Measurements from ENCODE around the gene CNTROB. TPM values are rescaled to one million over a fixed set of nuclear protein-coding genes. Genes with fewer than 3 reads are reported as not detected.
A peak's percentile ranks its signal among the peaks of the same experiment; 100 is the strongest.

The CNTROB gene
- total RNA-seq, 1 experiment from 2014 or later = 62.3 TPM

GRCh38 chr17:7971651-7972050, 39.6 kb downstream of the CNTROB start:
- Histone ChIP-seq H3K4me1 (replicated peaks; ENCODE audit: insufficient read depth) (no peaks in the 10 kb centered on the region), H3K4me3 (no peak overlapping the region), H3K79me2 (ENCODE audit: low read depth) (no peaks in the 10 kb centered on the region), H3K27me3 (ENCODE audit: insufficient read depth, low read depth) (no peaks in the 10 kb centered on the region), H3F3A (ENCODE audit: insufficient read depth, low read depth) (no peaks in the 10 kb centered on the region), H4K20me1 (ENCODE audit: insufficient read depth) (no peaks in the 10 kb centered on the region), H2AFZ (no peak overlapping the region), H3K36me3 (ENCODE audit: low read depth) (no peaks in the 10 kb centered on the region), H3K4me2 (no peak overlapping the region), H3K9me3 (ENCODE audit: insufficient read depth, low read depth) (no peaks in the 10 kb centered on the region), H3K9me2 (ENCODE audit: insufficient read depth) (no peaks in the 10 kb centered on the region), H3K27ac (no peak overlapping the region)
- no peak for TF ChIP-seq CTCF (conservative IDR thresholded peaks at IDR 0.05)
- no peak for TF ChIP-seq EZH2 (IDR thresholded peaks at IDR 0.05; ENCODE audit: low read depth)
- DNase-seq = no peak
- intact Hi-C loops (cut with micrococcal nuclease; ENCODE audit: unreplicated experiment) = no loop called here
- ChIA-PET POLR2A (ENCODE audit: unreplicated experiment) (interaction anchor here (0.5 kb wide), 1 partner anchor 60 kb away, joined by 5 read pairs; no protein-coding TSS in a partner anchor), CTCF (no interaction called here)
- BruUV-seq (replicated peaks) = no TSS peak

GRCh38 chr17:7972131-7972785, 40.3 kb downstream of the CNTROB start:
- ChIA-PET POLR2A (ENCODE audit: unreplicated experiment) (interaction anchor here (0.5 kb wide), 1 partner anchor 60 kb away, joined by 5 read pairs; no protein-coding TSS in a partner anchor), CTCF (interaction anchor here (0.6 kb wide), 1 partner anchor 39 kb away, joined by 3 read pairs; no protein-coding TSS in a partner anchor)
- BruUV-seq (replicated peaks) = no TSS peak
- TF ChIP-seq EZH2 (IDR thresholded peaks at IDR 0.05; ENCODE audit: low read depth) (no peak), CTCF (conservative IDR thresholded peaks at IDR 0.05) (peak; percentile 48; the same call in 1 of the 2 replicates)
- Histone ChIP-seq H3K4me2 (no peak overlapping the region), H3K9me2 (ENCODE audit: insufficient read depth) (no peaks in the 10 kb centered on the region), H3K9me3 (ENCODE audit: insufficient read depth, low read depth) (no peaks in the 10 kb centered on the region), H3K27ac (no peak overlapping the region), H4K20me1 (ENCODE audit: insufficient read depth) (no peaks in the 10 kb centered on the region), H3K36me3 (ENCODE audit: low read depth) (no peaks in the 10 kb centered on the region), H3K4me3 (no peak overlapping the region), H3F3A (ENCODE audit: insufficient read depth, low read depth) (no peaks in the 10 kb centered on the region), H3K4me1 (replicated peaks; ENCODE audit: insufficient read depth) (no peaks in the 10 kb centered on the region), H2AFZ (no peak overlapping the region), H3K27me3 (ENCODE audit: insufficient read depth, low read depth) (no peaks in the 10 kb centered on the region), H3K79me2 (ENCODE audit: low read depth) (no peaks in the 10 kb centered on the region)
- intact Hi-C loops (cut with micrococcal nuclease; ENCODE audit: unreplicated experiment) = no loop called here
- DNase-seq = no peak

GRCh38 chr17:7974638-7975131, 42.7 kb downstream of the CNTROB start:
- Histone ChIP-seq H3K36me3 (ENCODE audit: low read depth) (no peaks in the 10 kb centered on the region), H3K9me2 (ENCODE audit: insufficient read depth) (no peaks in the 10 kb centered on the region), H3K4me3 (no peak overlapping the region), H2AFZ (no peak overlapping the region), H3F3A (ENCODE audit: insufficient read depth, low read depth) (no peaks in the 10 kb centered on the region), H3K27ac (no peak overlapping the region), H3K4me1 (replicated peaks; ENCODE audit: insufficient read depth) (no peaks in the 10 kb centered on the region), H4K20me1 (ENCODE audit: insufficient read depth) (no peaks in the 10 kb centered on the region), H3K79me2 (ENCODE audit: low read depth) (no peaks in the 10 kb centered on the region), H3K4me2 (no peak overlapping the region), H3K9me3 (ENCODE audit: insufficient read depth, low read depth) (no peaks in the 10 kb centered on the region), H3K27me3 (ENCODE audit: insufficient read depth, low read depth) (no peaks in the 10 kb centered on the region)
- TF ChIP-seq EZH2 (IDR thresholded peaks at IDR 0.05; ENCODE audit: low read depth) (no peak), CTCF (conservative IDR thresholded peaks at IDR 0.05) (no peak)
- intact Hi-C loops (cut with micrococcal nuclease; ENCODE audit: unreplicated experiment) = no loop called here
- CTCF ChIA-PET = no interaction called here
- POLR2A ChIA-PET (ENCODE audit: unreplicated experiment) = no interaction called here
- BruUV-seq (replicated peaks) = no TSS peak
- DNase-seq = no peak
